Ovary (tissue), 3 donors: ENCODE data around the gene GRB14.

Experiments
- CTCF ChIP-seq, 3 donors: fragments of 450-650 bp in 2 of 3; fragments of 200-600 bp in 1 of 3; IDR thresholded peaks; one replicate each; pipeline versions ENCODE4 v1.5.1 to v1.8.0; 2016 to 2022; ENCODE audit warnings: antibody characterized with exemption in 3 of 3, mild to moderate bottlenecking in 1 of 3
- POLR2A ChIP-seq: fragments of 450-650 bp; IDR thresholded peaks from one replicate; pipeline ENCODE4 v1.6.1; 2017; ENCODE audit warnings: antibody characterized with exemption, mild to moderate bottlenecking, moderate library complexity
- donor health status: DM: no; HTN: no; CAD: no.

DNA sequence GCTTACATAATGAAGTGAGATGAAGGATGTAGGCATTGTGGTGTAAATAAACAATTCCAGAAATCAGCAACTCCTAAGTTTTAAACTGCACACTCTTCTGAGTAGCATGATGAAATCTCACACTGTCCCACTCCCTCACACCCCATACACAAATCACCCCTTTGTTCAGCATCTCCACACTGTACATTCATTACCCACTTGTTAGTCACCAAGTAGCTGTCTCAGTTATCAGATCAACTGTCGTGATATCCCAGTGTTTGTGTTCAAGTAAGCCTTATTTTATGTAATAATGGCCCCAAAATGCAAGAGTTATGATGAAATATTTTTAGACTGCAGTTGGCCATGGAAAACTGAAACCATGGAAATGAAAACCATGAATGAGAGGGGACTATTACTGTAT lies 135.7 kb downstream of the GRB14 start:
- TF ChIP-seq CTCF (IDR thresholded peaks at IDR 0.05) (no peak), POLR2A (no peak)
